Measurements from ENCODE around the gene ECE1.

ECE1 gene

DNA sequence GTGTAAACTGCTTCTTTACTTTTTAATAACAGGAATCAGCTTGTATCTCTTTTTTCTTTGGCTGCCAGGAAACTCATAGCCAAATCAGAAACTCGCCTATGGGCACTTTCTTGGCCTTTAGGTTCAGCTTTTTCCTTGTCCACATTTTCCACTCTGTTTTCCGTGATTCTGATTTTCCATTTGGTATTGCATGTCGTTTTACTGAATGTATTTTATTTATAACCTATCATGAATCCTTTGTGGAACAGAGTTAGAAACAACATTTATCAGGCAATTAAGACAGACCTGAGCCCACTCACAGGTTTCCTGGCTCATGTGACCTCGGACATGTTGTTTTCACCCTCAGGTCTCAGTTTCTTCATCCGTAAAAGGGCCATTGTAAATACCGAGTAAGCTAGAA is 5.3 kb upstream of the ECE1 start:
- TF ChIP-seq, protein P1, sequence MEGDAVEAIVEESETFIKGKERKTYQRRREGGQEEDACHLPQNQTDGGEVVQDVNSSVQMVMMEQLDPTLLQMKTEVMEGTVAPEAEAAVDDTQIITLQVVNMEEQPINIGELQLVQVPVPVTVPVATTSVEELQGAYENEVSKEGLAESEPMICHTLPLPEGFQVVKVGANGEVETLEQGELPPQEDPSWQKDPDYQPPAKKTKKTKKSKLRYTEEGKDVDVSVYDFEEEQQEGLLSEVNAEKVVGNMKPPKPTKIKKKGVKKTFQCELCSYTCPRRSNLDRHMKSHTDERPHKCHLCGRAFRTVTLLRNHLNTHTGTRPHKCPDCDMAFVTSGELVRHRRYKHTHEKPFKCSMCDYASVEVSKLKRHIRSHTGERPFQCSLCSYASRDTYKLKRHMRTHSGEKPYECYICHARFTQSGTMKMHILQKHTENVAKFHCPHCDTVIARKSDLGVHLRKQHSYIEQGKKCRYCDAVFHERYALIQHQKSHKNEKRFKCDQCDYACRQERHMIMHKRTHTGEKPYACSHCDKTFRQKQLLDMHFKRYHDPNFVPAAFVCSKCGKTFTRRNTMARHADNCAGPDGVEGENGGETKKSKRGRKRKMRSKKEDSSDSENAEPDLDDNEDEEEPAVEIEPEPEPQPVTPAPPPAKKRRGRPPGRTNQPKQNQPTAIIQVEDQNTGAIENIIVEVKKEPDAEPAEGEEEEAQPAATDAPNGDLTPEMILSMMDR (IDR thresholded peaks at IDR 0.05) = no peak

DNA sequence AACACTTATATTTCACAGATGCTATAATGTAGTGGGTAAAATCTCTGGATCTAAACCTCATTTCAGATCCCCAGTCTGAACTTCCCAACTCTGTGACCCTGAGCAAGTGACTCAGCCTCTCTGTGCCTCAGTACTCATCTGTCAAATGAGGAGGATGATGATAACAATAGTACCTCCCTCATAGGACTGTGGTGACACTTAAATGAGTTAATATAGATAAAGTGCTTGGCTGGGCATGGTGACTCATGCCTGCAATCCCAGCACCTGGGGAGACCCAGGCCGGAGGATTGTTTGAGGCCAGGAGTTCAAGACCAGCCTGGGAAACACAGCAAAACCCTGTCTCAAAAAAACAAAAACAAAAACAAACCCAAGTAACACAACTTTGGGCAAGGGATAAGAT is 4.7 kb upstream of the ECE1 start:
- TF ChIP-seq, protein P1 (IDR thresholded peaks at IDR 0.05) = no peak

DNA sequence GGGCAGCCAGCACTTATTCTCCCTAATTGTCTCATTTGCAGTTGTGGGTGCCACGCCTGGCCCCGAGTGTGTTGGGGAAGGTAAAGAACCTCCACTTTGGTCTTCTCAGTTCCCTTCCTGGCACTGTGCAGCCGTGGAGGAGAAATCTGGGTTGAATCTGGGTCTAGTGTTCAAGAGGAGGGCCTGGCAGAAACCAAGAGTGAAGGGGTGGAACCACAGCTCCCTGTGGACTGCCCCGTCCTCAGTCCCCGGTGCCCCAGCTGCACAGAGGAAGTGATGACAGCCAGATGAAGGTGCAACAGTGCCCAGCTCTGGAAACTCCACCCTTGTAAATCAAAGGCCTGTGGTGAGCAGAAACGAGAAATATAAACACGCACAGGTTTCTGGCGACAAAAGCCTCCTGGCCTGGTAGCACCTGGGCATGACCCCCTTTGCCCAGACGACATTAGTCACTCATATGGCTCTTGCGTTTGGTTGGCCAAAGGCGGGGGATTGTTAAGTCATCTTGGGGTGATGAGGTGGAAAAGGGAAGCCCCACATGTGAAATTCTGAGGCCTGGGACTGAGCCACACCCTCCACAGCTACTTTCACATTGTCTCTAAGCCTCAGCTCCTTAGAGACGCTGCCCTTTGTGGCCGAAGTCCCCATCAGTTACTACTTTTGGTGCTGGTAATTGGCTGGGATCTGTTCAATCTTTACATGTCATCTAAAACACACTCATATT is 4.2 kb upstream of the ECE1 start:
- TF ChIP-seq, protein P1 (IDR thresholded peaks at IDR 0.05) = no peak

DNA sequence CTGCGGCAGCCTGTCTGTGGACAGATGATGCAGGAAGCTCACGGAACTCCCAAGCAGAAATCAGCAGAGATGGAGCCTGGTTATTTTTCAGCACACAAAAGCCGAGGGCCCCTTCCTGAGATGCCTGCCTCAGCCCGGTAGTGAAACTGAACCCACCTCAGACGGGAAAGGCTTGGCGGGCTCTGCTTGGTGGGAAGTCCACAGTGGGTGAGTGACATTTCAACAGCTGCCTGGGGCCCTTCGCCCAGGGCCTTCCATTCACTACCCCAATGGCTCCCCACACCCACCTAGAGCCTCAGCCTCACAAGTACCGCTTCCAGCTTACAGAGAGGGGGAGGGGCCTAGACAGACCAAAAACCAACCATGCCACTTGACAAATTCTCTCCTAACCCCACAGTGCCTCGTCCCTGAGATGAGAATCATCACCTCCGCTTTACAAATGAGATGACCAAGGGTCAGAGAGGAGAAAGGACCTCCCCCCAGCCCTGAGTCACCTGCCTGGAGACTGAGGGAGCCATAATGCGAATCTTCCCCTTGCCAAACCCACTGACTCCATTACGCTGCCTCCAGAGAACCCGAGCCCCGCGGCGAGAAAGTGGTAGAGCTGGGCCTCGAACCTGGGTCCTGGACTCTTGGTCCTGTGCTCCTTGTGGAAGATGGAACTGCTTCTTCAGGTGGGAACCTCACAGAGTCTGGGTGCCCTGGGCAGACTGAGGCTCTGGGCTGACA is 3.4 kb upstream of the ECE1 start:
- TF ChIP-seq, protein P1 (IDR thresholded peaks at IDR 0.05) = no peak

DNA sequence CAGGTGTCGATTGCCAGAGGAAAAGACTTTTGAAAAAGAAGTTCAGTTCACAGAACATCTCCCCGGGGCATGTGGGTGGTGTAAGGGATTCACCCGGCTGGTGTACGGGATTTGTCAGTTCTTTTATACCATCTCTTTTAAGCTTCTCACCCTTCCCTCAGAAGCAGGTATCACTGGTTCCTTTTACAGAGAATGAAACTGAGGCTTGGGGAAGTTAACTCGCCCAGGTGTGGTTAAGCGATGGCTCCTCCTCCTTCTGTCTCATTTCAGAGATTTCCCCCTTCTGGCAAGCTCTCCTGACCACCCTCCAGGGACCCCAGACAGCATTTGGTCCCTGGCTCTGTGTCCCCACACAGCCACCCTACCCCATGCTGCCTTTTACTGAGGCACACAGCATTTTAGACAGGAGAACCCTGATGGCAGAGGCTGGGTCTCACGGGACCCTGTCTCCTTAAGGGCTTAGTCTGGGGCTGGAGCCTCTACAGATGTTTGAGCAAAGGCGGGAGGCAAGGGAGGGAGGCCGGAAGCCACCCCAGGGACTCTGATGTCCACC is 2.8 kb upstream of the ECE1 start:
- TF ChIP-seq, protein P1 (IDR thresholded peaks at IDR 0.05) = no peak

DNA sequence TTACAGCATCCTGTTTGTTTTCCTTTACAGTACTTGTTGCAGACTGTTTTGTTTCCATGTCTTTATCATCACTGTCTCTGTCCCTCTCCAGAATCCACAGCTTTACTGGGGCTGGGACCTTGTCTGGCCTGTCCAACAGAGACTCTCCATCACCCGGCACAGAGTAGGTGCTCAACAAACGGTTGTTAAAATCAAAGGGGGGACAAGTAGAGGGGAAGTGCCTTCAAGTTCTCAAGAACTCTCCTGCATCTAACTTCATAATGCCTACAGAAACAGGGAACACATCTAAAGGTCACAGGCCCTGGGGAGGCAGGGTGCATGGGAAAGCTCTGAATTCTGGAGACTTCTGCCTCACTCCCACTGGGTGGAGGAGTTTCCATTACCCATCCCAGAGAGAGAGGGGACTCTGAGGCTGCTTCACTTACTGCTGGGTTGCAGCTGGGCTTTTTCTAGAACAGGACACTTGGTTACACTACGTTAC is 2.3 kb upstream of the ECE1 start:
- TF ChIP-seq, protein P1 (IDR thresholded peaks at IDR 0.05) = no peak

DNA sequence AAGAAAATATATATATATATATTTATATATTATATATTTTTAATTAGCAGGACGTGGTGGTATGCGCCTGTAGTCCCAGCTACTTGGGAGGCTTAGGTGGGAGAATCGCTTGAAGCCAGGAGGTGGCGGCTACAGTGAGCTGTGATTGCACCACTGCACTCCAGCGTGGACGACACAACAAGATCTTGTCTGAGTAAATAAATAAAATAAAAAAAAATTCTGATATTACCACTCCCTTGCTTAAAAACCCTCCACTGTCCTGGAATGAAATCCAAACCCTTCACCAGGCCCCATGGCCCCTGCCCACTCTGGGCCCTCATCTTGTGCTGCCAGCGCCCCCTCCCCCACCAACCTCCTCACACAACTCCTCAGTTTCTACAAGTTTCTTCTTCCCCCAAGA is 1.7 kb upstream of the ECE1 start:
- TF ChIP-seq, protein P1 (IDR thresholded peaks at IDR 0.05) = no peak
